Esophagus (tissue), 2 donors: ENCODE results near the gene ISG20. TPM values are rescaled to one million over a fixed set of nuclear protein-coding genes. Genes with fewer than 3 reads are reported as not detected.
A peak's percentile ranks its signal among the peaks of the same experiment; 100 is the strongest.
"Not testable (repeated sequence)": the region's sequence is repeated elsewhere in the genome, so short reads cannot be mapped to it uniquely, and the experiment has no call there.

Experiments
- H3K27ac ChIP-seq, 2 donors: one replicate each; pipeline ENCODE4 v1.5.1; 2013; ENCODE audit warnings: low read depth in 2 of 2, mild to moderate bottlenecking in 2 of 2, inconsistent platforms in 1 of 2, low read length in 1 of 2, moderate library complexity in 1 of 2
- H3K27me3 ChIP-seq, 2 donors: one replicate each; pipeline ENCODE4 v1.6.1; 2013; ENCODE audit warnings: low read length in 2 of 2, control low read depth in 1 of 2, mild to moderate bottlenecking in 1 of 2; ENCODE audit not compliant: insufficient read depth in 2 of 2, control insufficient read depth in 1 of 2
- H3K36me3 ChIP-seq, 2 donors: one replicate each; pipeline ENCODE4 v1.6.1; 2013; ENCODE audit warnings: low read length in 1 of 2; ENCODE audit not compliant: control insufficient read depth in 2 of 2, insufficient read depth in 2 of 2
- H3K4me1 ChIP-seq, 2 donors: one replicate each; pipeline ENCODE4 v1.6.1; 2013; ENCODE audit warnings: low read length in 1 of 2; ENCODE audit not compliant: control insufficient read depth in 2 of 2, insufficient read depth in 2 of 2
- H3K4me3 ChIP-seq, 2 donors: one replicate each; pipeline ENCODE4 v1.5.1; 2013; ENCODE audit warnings: low read length in 2 of 2, mild to moderate bottlenecking in 2 of 2, low read depth in 1 of 2, moderate library complexity in 1 of 2
- H3K9me3 ChIP-seq, 2 donors: one replicate each; pipeline ENCODE4 v1.6.1; 2013; ENCODE audit warnings: mild to moderate bottlenecking in 2 of 2, low read depth in 1 of 2, low read length in 1 of 2, moderate library complexity in 1 of 2; ENCODE audit not compliant: control insufficient read depth in 2 of 2, insufficient read depth in 1 of 2
- WGBS, 2 donors: extraction: QIAGEN DNeasy Blood & Tissue Kit; methylation state at CpG; one replicate each; pipeline ENCODE4 v1.1.7; 2013; 5-methylcytosine and 5-hydroxymethylcytosine counted together
- polyA plus RNA-seq, 2 donors: library from polyadenylated mRNA; stranded (reverse); fragments of 200-250 nt; gene quantifications; one replicate each; pipeline ENCODE4 v1.2.3, GENCODE V29; 2013
- donor health status: healthy with polysubstance abuse.
- donor health status: Bipolar disorder and iron deficiency.

ISG20 gene
- polyA plus RNA-seq, 2 donors: 25.1 to 30.4 TPM

DNA sequence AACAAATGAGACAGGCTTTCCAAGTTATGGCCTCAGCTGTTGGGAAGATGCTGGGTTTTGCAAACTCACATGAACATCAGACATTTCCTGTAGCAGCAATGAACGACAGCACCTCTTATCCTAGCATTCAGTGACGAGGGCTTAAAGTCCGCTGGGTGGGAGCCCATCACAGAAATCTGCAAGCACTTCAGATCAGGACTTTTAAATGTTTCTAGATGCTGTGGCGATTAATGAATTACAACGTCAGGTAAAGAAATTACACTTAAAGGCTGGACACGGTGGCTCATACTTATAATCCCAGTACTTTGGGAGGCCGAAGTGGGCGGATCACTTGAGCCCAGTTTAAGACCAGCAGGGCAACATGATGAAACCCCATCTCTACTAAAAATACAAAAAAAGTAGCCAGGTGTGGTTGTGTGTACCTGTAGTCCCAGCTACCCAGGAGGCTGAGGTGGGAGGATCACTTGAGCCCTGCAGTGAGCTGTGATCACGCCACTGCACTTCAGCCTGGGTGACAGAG, 13.8 kb upstream of the ISG20 start:
- 69 to 70% methylated on average over 9 of the region's 9 CpGs for WGBS, 2 donors
- Histone ChIP-seq H3K36me3 (peaks cover 5 to 19% of the 10 kb centered on the region in 2 donors), H3K27ac (peak overlapping the region; percentile 5 to 43), H3K4me3 (no peak overlapping the region), H3K4me1 (peaks cover 0 to 21% of the 10 kb centered on the region in 2 donors), H3K9me3 (no peaks in the 10 kb centered on the region), H3K27me3 (no peaks in the 10 kb centered on the region)

DNA sequence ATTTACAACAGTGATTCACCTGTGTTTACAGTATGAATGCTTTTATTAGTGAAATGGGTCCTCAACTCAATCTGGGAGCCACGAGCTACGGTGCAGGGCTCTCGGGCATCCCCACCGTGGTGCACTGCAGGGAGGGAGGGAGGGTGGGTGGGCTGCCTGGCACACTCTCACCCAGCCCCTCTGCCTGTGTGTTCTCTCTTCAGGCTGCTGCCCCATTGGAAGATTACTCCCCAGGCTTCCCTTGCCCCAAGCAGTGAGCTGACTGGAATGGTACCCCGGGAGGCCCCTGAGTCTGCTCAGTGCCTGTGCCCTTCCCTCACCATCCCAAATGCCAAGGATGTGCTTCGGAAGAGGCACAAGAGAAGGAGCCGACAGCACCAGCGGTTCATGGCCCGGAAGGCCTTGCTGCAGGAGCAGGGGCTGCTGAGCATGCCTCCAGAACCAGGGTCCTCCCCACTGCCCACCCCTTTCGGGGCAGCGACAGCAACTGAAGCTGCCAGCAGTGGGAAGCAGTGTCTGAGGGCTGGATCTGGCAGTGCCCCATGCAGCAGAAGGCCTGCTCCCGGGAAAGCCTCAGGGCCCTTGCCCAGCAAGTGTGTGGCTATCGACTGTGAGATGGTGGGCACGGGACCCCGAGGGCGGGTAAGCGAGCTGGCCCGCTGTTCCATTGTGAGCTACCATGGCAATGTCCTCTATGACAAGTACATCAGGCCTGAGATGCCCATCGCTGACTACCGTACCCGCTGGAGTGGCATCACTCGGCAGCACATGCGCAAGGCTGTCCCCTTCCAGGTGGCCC, 12.7 kb upstream of the ISG20 start:
- H3K27ac ChIP-seq: no peak overlapping the region

DNA sequence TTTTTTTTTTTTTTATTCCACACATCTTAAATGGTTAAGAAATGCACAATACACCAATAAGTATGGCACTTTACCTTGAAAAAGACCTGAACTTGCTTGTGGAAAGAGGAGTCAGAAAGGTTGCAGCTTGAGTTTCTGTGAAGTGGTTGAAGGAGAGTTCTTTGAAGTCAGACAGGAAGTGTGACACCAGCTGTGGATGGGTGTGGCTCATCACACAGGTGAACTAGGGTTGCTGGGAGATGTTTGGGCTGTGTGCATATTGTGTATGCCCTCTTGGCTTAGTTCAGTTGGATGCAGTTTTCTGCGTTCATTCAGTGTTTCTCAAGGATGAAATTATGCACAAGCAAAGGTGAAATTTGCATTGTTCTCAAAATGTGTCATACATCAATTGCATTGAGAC, 11.4 kb upstream of the ISG20 start:
- 54 to 65% methylated on average over 1 of the region's 1 CpG for WGBS, 2 donors
- no peaks in the 10 kb centered on the region for H3K9me3 ChIP-seq
- peaks cover 10 to 24% of the 10 kb centered on the region in 2 donors for H3K36me3 ChIP-seq
- no peak overlapping the region for H3K4me3 ChIP-seq
- no peak overlapping the region for H3K27ac ChIP-seq
- peaks cover 0 to 21% of the 10 kb centered on the region in 2 donors for H3K4me1 ChIP-seq
- no peaks in the 10 kb centered on the region for H3K27me3 ChIP-seq

More for the DNA sequence above, 12.7 kb upstream of the ISG20 start:
- WGBS, 2 donors: 90 to 91% methylated on average over 23 of the region's 23 CpGs
- Histone ChIP-seq H3K9me3 (no peaks in the 10 kb centered on the region), H3K36me3 (peaks cover 10 to 21% of the 10 kb centered on the region in 2 donors), H3K27me3 (no peaks in the 10 kb centered on the region), H3K4me1 (peaks cover 0 to 25% of the 10 kb centered on the region in 2 donors), H3K4me3 (no peak overlapping the region)

DNA sequence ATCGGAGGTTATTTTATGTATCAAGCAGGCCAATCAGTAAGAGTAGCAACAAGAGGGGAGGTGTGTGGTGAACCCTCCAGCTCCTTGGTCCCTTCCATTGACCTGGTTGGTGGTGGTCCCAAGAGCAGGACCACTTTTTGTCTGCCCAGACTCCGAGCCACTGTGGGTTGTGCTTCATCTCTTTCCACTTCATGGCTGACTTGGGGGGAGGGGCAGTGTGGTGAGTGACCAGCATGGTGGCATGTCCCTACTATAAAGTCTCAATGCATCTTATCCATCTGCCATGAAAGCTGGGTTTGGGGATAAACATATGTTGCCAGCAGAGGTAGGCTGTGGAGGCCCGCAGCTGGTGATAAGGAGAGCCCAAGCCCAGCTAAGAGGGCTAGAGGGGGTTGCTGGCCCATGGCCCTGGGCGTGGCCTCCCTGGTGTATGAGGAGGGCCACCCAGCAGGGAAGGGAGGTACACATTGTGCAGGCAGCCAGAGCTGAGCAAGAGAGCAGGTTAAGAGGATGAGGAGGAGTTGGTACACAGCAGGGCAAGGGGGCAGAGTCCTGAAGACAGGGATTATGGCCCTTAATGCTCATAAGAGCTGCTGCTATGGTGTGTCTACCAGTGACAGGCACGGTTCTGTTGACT, 10.7 kb upstream of the ISG20 start:
- Histone ChIP-seq H3K36me3 (peaks cover 10 to 24% of the 10 kb centered on the region in 2 donors), H3K27ac (peak overlapping the region in 1 of 2 donors; percentile 8), H3K9me3 (no peaks in the 10 kb centered on the region), H3K4me3 (no peak overlapping the region), H3K4me1 (peaks cover 0 to 21% of the 10 kb centered on the region in 2 donors), H3K27me3 (no peaks in the 10 kb centered on the region)
- WGBS, 2 donors: 96% methylated on average over 5 of the region's 5 CpGs

DNA sequence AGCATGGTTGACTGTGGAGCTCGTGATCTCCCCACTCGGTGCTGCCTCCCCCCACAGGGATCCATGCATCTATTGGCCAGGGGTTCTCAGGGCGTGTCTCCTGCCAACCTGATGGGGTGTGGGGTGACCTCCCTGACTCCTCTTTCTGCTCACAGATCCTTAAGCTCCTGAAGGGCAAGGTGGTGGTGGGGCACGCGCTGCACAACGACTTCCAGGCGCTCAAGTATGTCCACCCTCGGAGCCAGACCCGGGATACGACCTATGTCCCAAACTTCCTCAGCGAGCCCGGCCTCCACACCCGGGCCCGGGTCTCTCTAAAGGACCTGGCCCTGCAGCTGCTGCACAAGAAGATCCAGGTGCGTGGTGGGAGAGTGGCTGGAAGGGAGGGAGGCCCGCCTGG, 9.7 kb upstream of the ISG20 start:
- Histone ChIP-seq H3K27ac (no peak overlapping the region), H3K36me3 (peaks cover 10 to 24% of the 10 kb centered on the region in 2 donors), H3K4me3 (no peak overlapping the region), H3K9me3 (no peaks in the 10 kb centered on the region), H3K4me1 (peaks cover 0 to 18% of the 10 kb centered on the region in 2 donors), H3K27me3 (no peaks in the 10 kb centered on the region)
- WGBS, 2 donors: 89 to 93% methylated on average over 15 to 16 of the region's 16 CpGs

DNA sequence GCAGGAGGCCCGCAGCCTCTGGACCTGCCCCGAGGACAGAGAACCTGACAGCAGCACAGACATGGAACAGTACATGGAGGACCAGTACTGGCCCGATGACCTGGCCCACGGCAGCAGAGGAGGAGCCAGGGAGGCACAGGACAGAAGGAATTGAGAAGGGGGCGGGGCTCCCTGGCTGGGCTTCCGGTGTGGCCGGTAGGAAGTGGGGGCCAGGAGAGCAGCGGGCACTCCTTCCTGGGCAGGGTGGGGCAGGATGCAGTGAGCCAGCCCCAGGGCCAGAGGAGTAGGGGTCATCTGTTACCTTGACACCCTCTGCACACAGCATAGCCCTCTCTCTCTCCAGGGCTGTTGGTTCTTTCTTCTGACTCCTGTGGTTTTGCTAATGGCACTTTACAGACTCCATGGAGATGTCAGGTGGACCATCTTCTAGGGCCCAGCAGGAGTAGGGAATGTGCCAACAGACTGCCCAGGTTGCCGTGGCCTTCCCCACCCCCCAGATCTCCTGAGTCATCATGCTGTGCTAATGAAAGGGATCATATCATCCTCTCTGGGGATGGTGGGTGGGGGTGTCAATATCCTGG, 8.6 kb upstream of the ISG20 start:
- Histone ChIP-seq H3K27me3 (no peaks in the 10 kb centered on the region), H3K36me3 (peaks cover 10 to 24% of the 10 kb centered on the region in 2 donors), H3K9me3 (no peaks in the 10 kb centered on the region), H3K4me1 (peaks cover 0 to 16% of the 10 kb centered on the region in 2 donors), H3K27ac (peak overlapping the region; percentile 50 to 62), H3K4me3 (no peak overlapping the region)
- 63 to 65% methylated on average over 9 of the region's 9 CpGs for WGBS, 2 donors

DNA sequence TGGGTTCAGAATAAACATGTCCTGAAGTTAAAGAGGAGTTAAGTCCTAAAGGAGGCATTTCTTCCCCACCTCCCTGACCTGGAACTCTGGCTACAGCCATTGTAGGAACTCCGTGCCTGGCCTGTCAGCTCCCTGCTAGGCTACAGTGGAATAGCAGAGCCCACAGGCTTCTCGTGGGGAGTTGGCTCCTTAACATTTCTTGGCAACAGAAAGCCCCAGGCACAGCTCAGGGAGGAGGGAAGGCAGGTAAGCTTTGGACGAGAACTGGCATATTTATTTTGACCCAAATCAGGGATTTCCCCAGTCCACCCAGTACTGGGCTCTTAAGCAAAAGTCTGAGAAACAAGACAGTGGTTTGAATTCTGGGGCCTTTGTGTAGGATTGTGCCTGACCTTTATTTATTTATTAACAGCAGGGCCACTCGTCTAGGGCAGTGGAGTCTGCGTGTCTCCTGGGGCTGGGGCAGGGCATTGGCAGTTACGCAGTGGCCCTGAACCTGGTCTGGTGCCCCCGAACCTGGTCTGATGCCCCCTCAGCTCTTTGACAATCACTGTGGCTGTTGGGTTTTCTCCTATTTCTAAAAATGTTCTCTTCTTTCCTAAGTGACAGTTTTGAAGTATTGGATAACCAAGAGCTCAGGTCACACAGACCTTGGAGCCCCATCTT, 7.9 kb upstream of the ISG20 start:
- Histone ChIP-seq H3K27ac (peak overlapping the region; percentile 50 to 69), H3K4me1 (peaks cover 0 to 16% of the 10 kb centered on the region in 2 donors), H3K4me3 (no peak overlapping the region), H3K27me3 (no peaks in the 10 kb centered on the region), H3K36me3 (peaks cover 10 to 24% of the 10 kb centered on the region in 2 donors), H3K9me3 (no peaks in the 10 kb centered on the region)
- WGBS, 2 donors: 63 to 78% methylated on average over 7 of the region's 7 CpGs

DNA sequence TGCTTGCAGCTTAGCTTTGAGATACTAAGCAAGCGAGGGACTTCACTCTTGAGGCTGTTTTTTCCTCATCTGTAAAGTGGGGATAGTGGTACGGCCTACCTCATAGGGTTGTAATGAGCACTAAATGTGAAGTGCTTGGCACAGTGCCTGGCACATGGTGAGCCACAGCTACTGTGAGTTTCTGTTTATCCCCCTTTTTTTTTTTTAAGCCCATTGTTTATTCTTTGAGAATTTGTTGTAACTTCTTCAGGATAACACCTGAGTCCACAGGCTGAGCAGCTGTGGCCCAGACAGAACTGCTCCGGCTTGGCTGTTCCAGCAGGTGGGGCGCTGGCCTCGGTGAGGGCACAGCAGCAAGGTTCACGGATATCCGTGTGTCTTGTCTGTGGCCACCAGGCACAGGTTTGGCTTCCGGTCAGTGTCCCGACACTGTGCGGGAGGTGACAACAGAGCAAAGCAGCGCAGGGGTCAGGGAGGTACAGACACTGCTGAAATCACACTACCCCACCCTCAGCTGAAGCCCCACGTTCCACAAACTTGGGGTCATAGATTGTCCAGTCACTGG, 7.3 kb upstream of the ISG20 start:
- WGBS, 2 donors: 92 to 95% methylated on average over 12 of the region's 12 CpGs
- Histone ChIP-seq H3K9me3 (no peaks in the 10 kb centered on the region), H3K36me3 (peaks cover 6 to 19% of the 10 kb centered on the region in 2 donors), H3K27me3 (no peaks in the 10 kb centered on the region), H3K4me3 (no peak overlapping the region), H3K27ac (peak overlapping the region in 1 of 2 donors; percentile 15), H3K4me1 (peaks cover 0 to 10% of the 10 kb centered on the region in 2 donors)

DNA sequence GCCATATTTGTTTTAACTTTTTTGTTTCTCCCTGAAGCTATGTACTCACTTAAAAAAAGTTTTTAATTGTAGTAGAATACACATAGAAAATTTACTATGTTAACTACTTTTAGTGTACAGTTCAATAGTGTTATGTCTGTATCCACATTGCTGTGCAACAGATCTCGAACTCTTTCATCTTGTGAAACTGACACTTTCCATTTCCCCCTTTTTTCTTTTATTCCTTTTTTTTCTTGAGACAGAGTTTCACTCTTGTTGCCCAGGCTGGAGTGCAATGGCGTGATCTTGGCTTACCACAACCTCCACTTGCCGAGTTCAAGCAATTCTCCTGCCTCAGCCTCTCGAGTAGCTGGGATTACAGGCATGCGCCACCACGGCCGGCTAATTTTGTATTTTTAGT, 6.0 kb upstream of the ISG20 start:
- H3K4me3 ChIP-seq, H3K9me3 ChIP-seq, H3K27ac ChIP-seq, H3K27me3 ChIP-seq: not testable (repeated sequence)
- Histone ChIP-seq H3K4me1 (peaks cover 0 to 14% of the 10 kb centered on the region in 2 donors), H3K36me3 (peaks cover 6 to 17% of the 10 kb centered on the region in 2 donors)
- 88 to 94% methylated on average over 7 of the region's 7 CpGs for WGBS, 2 donors
